NCI-H345 treated with DMSO at 0.1 percent for 48 hours (cell line): Measurements from ENCODE around the gene TCAF1.
"Not testable (repeated sequence)": the region's sequence is repeated elsewhere in the genome, so short reads cannot be mapped to it uniquely, and the experiment has no call there.

ENCODE experiments used
- DNase-seq: peaks from one replicate; lab custom pipeline; 2025; ENCODE audit not compliant: unreplicated experiment; lab: John Stamatoyannopoulos, UW

TCAF1 gene

GRCh38 chr7:143855443-143855842 is 46.5 kb downstream of the TCAF1 start:
- DNase-seq, result not testable (repeated sequence)

- no peak for DNase-seq
Observed at GRCh38 chr7:143850682-143851081, 51.3 kb downstream of the TCAF1 start.

- no peak for DNase-seq
Observed at GRCh38 chr7:143849785-143850479, 52.0 kb downstream of the TCAF1 start.

- no peak for DNase-seq
Observed at GRCh38 chr7:143848192-143848591, 53.8 kb downstream of the TCAF1 start.

- DNase-seq, result no peak
Observed at GRCh38 chr7:143846692-143847091, 55.3 kb downstream of the TCAF1 start.

GRCh38 chr7:143841696-143842095 is 60.3 kb downstream of the TCAF1 start:
- not testable (repeated sequence) for DNase-seq

DNA sequence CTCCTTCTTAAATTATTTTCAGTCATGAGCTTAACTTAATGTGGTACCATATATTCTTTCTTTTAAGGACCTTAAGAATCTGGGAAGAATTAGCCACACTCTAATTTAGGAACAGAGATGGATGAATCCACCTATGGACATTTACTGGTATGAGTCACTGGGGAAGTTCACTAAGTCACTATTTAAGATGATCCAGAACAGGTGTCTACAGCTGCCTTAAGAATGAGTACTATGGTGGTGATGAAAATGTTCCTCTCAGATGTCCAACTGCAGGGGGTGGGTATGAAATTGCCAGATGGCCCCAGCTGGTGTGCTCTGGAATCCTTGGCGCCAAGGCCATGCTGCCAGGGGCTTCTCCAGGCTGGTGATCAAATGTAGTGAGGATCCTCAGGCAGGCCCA is 61.9 kb downstream of the TCAF1 start:
- not testable (repeated sequence) for DNase-seq

DNA sequence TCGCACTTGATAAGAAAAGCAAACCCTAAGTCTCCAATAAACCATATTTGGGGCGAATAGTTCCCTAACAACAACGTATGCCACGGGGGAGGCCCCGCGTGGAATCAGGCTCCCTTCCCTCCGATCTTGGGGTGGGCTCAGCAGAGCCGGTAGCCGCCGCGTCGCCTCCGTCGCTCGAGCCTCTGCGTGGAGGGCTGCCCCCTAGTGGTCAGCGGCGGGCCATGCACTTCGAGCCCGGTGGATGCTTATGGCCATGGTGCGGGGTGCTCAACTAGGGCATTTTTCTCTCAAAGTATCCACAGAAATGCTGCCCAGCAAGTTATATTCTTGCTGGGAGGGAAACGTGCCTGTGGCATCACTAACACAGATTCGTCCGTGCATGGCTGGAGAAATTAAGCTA is 64.8 kb downstream of the TCAF1 start:
- DNase-seq, result not testable (repeated sequence)

DNA sequence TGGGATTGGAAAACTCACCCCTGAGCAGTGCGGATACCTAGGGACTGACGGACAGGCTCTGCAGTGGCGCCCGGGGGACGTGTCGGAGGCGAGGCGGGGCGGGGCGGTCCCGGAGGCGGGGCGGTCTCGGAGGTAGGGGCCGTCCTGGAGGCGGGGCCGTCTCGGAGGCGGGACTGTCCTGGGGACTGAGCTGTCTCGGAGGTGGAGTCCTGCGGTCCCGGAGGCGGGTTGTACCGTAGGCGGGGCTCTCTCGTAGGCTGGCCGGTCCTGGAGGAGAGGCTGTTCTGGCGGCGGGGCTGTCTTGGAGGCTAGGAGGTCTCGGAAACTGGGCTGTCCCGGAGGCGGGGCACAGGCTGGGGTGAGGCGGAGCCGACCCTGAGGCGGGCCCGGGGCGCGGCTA is 65.4 kb downstream of the TCAF1 start:
- DNase-seq, result peak; percentile 48

DNA sequence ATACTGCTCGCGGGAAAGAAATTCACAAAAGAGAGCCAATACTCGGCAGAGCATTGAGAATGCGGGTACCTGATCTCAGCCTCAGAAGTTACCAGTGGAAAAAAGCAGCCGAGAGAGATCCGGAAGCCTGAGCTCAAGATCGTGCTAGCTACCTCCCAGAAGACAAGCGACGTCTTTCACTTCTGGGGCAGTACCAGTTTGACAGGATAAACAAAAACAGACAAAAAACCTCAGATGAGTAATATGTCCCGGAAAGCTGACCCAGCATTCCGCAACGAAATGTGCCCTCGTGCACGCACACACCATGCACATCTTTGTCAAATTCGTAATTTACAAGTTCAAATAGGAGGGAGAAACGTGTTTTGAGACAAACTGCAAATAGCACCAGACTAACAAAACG is 65.9 kb downstream of the TCAF1 start:
- DNase-seq, result not testable (repeated sequence)

- DNase-seq, result not testable (repeated sequence)
Observed at GRCh38 chr7:143826578-143826977, 75.4 kb downstream of the TCAF1 start.

GRCh38 chr7:143824295-143825135 is 77.5 kb downstream of the TCAF1 start:
- not testable (repeated sequence) for DNase-seq

DNA sequence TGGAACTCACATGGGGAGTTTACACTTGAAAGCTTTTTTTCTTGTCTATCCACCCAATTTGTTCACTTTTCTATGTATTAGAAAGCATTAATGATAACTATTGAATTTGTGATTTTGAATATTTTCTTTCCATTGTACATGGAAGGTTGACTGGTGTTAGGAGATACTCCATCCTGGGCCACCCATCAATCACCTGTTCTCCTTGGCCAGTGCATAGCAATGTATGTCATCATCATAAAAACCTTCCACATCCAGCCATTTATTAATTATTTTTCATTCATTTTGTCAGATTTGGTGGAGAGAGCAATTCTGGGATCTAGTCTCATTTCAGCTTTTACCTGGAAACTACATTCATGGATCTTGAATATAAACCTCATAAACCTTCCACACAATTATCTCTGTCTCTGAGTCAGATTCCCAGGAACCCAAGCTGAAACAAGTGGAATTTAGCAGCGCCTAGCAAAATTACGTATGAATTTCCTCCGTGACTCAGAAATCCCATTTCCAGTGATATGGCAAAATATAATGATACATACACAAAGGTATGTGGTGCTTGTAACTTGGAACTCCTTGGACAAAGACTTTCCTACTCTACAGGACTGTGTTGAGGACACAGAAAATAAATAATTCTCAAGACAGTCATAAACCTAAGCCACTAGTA is 78.2 kb downstream of the TCAF1 start:
- DNase-seq, result not testable (repeated sequence)

GRCh38 chr7:143821392-143822277 is 80.3 kb downstream of the TCAF1 start:
- not testable (repeated sequence) for DNase-seq

GRCh38 chr7:143817873-143818272 is 84.1 kb downstream of the TCAF1 start:
- DNase-seq, result not testable (repeated sequence)

DNA sequence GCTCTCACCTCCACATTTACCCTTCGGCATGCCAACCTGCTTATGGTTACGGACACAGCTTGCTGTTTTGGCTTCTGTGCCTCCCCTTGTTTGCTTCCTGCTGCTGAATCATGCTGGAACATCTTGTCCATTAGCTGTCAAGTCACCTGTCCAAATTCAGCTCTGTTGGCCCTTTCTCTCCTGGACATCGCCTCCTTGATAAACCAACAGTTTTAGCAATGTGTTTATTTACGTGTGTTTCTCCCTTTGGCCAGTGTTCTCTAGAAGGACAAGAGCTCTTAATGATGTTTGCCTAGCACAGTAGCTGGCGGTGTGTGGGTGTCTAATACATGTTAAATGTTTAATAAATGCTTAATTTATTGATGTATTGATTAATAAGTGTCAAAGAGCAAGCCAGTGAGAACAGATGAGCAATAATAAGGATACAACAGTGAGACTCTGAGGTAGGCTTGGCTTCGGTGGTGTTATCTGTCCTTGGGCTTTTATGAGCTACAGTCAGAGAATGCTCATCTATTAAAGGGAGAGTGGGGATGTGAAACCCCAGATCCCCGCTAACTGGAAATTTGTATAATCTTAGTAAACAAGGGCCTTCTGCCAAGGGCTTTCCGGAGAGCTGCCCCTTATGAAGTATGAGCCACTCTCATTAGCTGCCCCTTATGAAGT is 85.4 kb downstream of the TCAF1 start:
- DNase-seq, result not testable (repeated sequence)

GRCh38 chr7:143810639-143811038 is 91.3 kb downstream of the TCAF1 start:
- not testable (repeated sequence) for DNase-seq

GRCh38 chr7:143806664-143807071 is 95.3 kb downstream of the TCAF1 start:
- DNase-seq, result not testable (repeated sequence)
